ENCODE results near the gene KLK13.

The KLK13 gene

GRCh38 chr19:51093101-51093500, 28.2 kb upstream of the KLK13 start:
- DNase-seq (ENCODE audit: low spot score), result no peak
- in situ Hi-C loops (cut with MboI; ENCODE audit: low sequenced_read_pairs, unreplicated experiment), result no loop called here

GRCh38 chr19:51091895-51092873, 27.3 kb upstream of the KLK13 start:
- no peak for DNase-seq (ENCODE audit: low spot score)
- in situ Hi-C loops (cut with MboI; ENCODE audit: low sequenced_read_pairs, unreplicated experiment), result no loop called here
- no peak for TF ChIP-seq CTCF (IDR thresholded peaks at IDR 0.05; ENCODE audit: borderline replicate concordance, control extremely low read depth, extremely low read depth, insufficient read depth, missing control alignments)

More at GRCh38 chr19:51093101-51093500, 28.2 kb upstream of the KLK13 start:
- TF ChIP-seq CTCF (IDR thresholded peaks at IDR 0.05; ENCODE audit: borderline replicate concordance, control extremely low read depth, extremely low read depth, insufficient read depth, missing control alignments), result no peak

- in situ Hi-C loops (cut with MboI; ENCODE audit: low sequenced_read_pairs, unreplicated experiment), result no loop called here
- no peak for TF ChIP-seq CTCF (IDR thresholded peaks at IDR 0.05; ENCODE audit: borderline replicate concordance, control extremely low read depth, extremely low read depth, insufficient read depth, missing control alignments)
- DNase-seq (ENCODE audit: low spot score), result no peak
These were observed 26.2 kb upstream of the KLK13 start for GRCh38 chr19:51091126-51091525.

GRCh38 chr19:51090471-51090870, 25.6 kb upstream of the KLK13 start:
- no peak for TF ChIP-seq CTCF (IDR thresholded peaks at IDR 0.05; ENCODE audit: borderline replicate concordance, control extremely low read depth, extremely low read depth, insufficient read depth, missing control alignments)
- in situ Hi-C loops (cut with MboI; ENCODE audit: low sequenced_read_pairs, unreplicated experiment), result no loop called here
- DNase-seq (ENCODE audit: low spot score), result no peak

GRCh38 chr19:51089786-51090185, 24.9 kb upstream of the KLK13 start:
- DNase-seq (ENCODE audit: low spot score), result no peak
- no peak for TF ChIP-seq CTCF (IDR thresholded peaks at IDR 0.05; ENCODE audit: borderline replicate concordance, control extremely low read depth, extremely low read depth, insufficient read depth, missing control alignments)
- in situ Hi-C loops (cut with MboI; ENCODE audit: low sequenced_read_pairs, unreplicated experiment), result no loop called here

GRCh38 chr19:51086153-51086850, 21.4 kb upstream of the KLK13 start:
- in situ Hi-C loops (cut with MboI; ENCODE audit: low sequenced_read_pairs, unreplicated experiment), result no loop called here
- no peak for TF ChIP-seq CTCF (IDR thresholded peaks at IDR 0.05; ENCODE audit: borderline replicate concordance, control extremely low read depth, extremely low read depth, insufficient read depth, missing control alignments)
- DNase-seq (ENCODE audit: low spot score), result no peak

Data from GM13976 (cell line).